Activated naive CD4-positive, alpha-beta T cell treated with anti-CD3 and anti-CD28 coated beads, Interleukin-2, amount 50 U/mL, for 24 hours (primary cell): Measurements from ENCODE around the gene HS3ST1.
A peak's percentile ranks its signal among the peaks of the same experiment; 100 is the strongest.

Experiments
- H3K27ac Mint-ChIP-seq: one replicate; pipeline ENCODE4 v1.8.0; 2021; ENCODE audit warnings: mild to moderate bottlenecking, mixed read lengths
- H3K27me3 Mint-ChIP-seq: one replicate; pipeline ENCODE4 v1.8.0; 2021; ENCODE audit warnings: mixed read lengths
- H3K36me3 Mint-ChIP-seq: one replicate; pipeline ENCODE4 v1.8.0; 2021; ENCODE audit warnings: mixed read lengths
- H3K4me1 Mint-ChIP-seq: one replicate; pipeline ENCODE4 v1.8.0; 2021; ENCODE audit warnings: mixed read lengths
- H3K4me3 Mint-ChIP-seq: one replicate; pipeline ENCODE4 v1.8.0; 2021; ENCODE audit warnings: mild to moderate bottlenecking, mixed read lengths
- H3K9me3 Mint-ChIP-seq: one replicate; pipeline ENCODE4 v1.8.0; 2021; ENCODE audit warnings: mixed read lengths

Gene HS3ST1

DNA sequence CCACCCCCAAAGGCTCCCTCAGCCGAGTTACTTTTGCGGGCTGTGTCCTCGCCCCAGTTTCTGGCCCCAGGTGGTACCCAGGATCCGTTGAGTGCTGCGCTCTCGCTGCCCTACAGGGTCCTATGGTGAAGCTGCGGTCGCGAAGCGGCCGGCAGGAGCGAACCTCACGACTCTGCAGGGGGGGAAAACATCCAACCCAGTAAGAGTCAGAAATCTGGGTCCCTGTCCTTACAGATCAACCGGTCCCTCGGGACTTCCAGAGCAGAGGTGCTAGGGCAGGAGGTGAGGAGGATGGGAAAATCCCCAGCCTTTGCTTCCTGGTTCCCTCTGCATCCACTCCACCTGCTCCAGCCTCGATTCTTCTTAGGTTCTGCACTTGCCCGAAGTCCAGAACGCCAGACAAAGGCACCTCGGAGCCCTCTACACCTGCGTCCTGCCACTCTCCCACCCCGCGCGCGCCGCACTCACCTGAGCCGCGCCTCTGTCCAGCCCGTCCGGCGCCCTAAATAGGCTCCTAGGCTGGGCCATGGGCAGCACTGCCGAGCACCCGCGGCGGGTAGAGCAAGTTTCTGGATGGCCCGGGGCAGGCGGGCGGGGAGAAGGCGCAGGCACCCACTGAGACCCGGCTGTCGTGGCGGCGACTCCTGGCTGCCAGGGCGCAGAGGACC lies at the start of gene HS3ST1:
Gene HS3ST1 (minus strand): TSS at position 664 of the 668 bp plus-strand sequence. CDS start 28,889 bp downstream, outside the sequence.
- Mint-ChIP-seq H3K4me1 (peaks cover 16% of the 10 kb centered on the region), H3K36me3 (no peaks in the 10 kb centered on the region), H3K9me3 (no peaks in the 10 kb centered on the region), H3K27ac (no peak within 1 kb of the TSS), H3K4me3 (peak within 1 kb of the TSS; percentile 71), H3K27me3 (peaks cover 19% of the 10 kb centered on the region)

DNA sequence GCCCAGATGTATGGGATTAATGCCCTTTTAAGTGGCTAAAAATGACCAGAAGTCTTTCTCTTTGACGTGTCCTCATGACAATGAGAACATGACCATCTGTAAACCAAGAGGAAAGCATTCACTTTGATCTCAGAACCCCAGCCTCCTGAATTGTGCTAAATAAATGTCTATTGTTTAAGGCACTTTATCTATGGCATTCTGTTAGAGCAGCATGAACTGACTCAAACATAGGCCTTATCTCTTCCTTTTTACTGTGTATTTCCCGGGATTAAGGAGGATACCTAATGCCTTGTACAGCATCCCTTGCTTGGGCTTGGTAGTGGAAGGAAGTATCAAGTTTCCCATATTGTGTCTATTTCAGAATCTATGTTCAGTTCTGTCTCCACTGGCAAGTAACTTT lies 47.2 kb upstream of the HS3ST1 start:
- Mint-ChIP-seq H3K4me1 (peaks cover 25% of the 10 kb centered on the region), H3K27ac (no peak overlapping the region), H3K36me3 (no peaks in the 10 kb centered on the region), H3K9me3 (peaks cover 5% of the 10 kb centered on the region), H3K4me3 (no peak overlapping the region), H3K27me3 (no peaks in the 10 kb centered on the region)

DNA sequence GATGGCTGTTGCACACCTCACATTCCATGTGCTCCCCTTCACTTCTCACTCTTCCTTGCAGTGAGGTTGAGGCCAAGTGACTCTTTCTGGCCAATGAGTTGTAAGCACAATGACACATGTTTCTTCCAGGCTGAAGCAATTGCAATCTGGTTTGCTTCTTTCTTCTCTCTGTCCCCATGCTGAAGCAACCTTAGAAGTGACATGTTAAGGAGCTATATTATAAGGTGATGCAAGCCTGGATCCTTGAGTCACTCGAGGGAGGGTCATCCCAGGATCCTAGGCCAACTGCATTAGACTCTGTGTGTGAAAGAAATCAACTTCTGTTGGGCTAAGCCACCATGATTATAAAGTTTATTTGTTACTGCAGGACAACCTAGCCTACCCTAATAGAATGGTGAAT lies 45.5 kb upstream of the HS3ST1 start:
- Mint-ChIP-seq H3K27me3 (no peaks in the 10 kb centered on the region), H3K36me3 (no peaks in the 10 kb centered on the region), H3K27ac (no peak overlapping the region), H3K4me1 (peaks cover 37% of the 10 kb centered on the region), H3K4me3 (no peak overlapping the region), H3K9me3 (peaks cover 5% of the 10 kb centered on the region)

DNA sequence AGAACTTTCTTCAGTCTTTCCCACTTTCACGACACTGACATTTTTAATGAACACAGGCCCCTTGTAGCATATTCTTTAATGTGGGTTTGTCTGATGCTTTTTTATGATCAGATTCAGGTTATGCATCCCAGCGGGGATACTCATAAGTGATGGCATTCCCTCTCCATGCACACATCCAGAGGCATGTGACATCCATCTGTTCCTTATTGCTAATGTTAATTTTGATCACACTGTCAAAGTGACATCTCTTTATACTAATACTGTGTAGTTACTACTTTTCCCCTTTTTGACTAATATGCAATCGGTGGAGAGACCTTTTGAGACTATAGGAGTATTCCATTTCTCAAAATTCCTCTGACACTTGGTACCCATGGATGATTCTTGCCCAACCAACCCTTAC lies 43.8 kb upstream of the HS3ST1 start:
- peak overlapping the region; percentile 76 for H3K27ac Mint-ChIP-seq
- peak overlapping the region; percentile 48 for H3K4me3 Mint-ChIP-seq
- H3K9me3 Mint-ChIP-seq: peaks cover 5% of the 10 kb centered on the region

DNA sequence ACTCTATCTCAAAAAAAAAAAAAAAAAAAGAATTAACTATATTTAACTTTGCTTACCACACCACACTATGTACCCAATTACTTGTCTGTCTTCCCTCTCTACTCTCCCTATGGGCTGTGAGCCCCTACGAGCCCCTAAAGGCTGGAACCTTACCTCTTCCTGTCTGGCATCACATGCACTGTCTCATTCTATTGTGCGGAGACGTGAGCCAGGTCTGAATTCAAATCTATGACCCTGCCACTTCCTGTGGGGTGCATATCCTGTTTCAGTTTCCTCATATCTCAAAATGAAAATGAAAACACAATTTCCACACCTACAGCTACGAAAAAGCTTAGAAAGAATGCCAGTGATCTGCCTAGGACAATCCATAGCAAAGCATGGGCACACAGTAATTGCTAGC lies 42.9 kb upstream of the HS3ST1 start:
- Mint-ChIP-seq H3K27ac (peak overlapping the region; percentile 97), H3K9me3 (peaks cover 5% of the 10 kb centered on the region), H3K27me3 (no peaks in the 10 kb centered on the region), H3K36me3 (no peaks in the 10 kb centered on the region), H3K4me3 (peak overlapping the region; percentile 85), H3K4me1 (peaks cover 41% of the 10 kb centered on the region)

More for the DNA sequence above, 43.8 kb upstream of the HS3ST1 start:
- no peaks in the 10 kb centered on the region for H3K36me3 Mint-ChIP-seq
- peaks cover 37% of the 10 kb centered on the region for H3K4me1 Mint-ChIP-seq
- H3K27me3 Mint-ChIP-seq: no peaks in the 10 kb centered on the region

DNA sequence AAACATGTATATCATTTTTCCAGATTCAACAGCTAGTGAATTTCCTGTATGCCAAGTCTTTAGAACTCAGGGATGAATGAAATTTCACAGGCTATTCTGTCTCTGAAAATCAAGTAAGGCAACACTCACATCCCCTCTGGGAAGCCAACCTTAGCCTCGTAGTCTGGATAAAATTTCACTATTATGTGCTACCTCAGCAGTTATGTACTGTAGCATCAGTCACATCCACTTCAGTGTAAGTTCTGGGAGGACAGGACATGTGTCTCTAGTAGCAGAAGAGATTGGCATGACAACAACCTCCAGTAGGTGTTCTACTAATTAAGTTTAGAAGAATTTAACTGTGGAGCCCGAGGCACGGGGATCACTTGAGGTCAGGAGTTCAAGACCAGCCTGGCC lies 42.4 kb upstream of the HS3ST1 start:
- Mint-ChIP-seq H3K4me3 (peak overlapping the region; percentile 19), H3K9me3 (peaks cover 5% of the 10 kb centered on the region), H3K27me3 (no peaks in the 10 kb centered on the region), H3K27ac (peak overlapping the region; percentile 76), H3K4me1 (peaks cover 41% of the 10 kb centered on the region), H3K36me3 (no peaks in the 10 kb centered on the region)

DNA sequence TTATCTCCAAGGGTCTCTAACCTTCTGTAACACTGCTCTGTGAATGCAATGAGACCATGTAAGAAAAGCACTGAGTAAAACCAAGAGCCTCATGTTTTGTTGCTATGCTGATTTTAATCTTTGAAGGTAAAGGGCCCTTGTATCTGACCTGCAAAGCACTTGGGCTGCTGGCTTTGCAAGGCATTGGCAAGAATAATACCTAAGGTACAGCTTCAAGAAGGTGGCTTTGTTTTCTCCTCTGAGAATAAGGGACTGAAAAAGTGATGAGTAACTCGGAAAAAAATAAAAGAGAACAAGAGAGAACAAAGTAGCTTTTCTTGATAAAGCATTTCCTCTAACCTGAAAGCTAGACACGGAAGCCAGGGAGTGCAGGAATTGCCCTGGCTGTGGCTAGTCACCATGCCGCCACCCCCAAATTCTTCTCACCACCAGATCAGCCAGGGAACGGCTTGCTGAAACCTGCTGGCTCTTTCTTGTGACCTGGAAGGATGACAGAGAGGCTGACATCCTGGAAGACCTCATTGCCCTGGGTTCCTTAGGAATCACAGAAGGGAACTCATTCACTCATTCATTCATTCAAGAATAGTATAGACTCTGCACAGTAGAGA lies 41.8 kb upstream of the HS3ST1 start:
- H3K27me3 Mint-ChIP-seq: no peaks in the 10 kb centered on the region
- H3K4me3 Mint-ChIP-seq: peak overlapping the region; percentile 19
- H3K36me3 Mint-ChIP-seq: no peaks in the 10 kb centered on the region
- peaks cover 41% of the 10 kb centered on the region for H3K4me1 Mint-ChIP-seq
- H3K9me3 Mint-ChIP-seq: peaks cover 5% of the 10 kb centered on the region
- peak overlapping the region; percentile 76 for H3K27ac Mint-ChIP-seq

DNA sequence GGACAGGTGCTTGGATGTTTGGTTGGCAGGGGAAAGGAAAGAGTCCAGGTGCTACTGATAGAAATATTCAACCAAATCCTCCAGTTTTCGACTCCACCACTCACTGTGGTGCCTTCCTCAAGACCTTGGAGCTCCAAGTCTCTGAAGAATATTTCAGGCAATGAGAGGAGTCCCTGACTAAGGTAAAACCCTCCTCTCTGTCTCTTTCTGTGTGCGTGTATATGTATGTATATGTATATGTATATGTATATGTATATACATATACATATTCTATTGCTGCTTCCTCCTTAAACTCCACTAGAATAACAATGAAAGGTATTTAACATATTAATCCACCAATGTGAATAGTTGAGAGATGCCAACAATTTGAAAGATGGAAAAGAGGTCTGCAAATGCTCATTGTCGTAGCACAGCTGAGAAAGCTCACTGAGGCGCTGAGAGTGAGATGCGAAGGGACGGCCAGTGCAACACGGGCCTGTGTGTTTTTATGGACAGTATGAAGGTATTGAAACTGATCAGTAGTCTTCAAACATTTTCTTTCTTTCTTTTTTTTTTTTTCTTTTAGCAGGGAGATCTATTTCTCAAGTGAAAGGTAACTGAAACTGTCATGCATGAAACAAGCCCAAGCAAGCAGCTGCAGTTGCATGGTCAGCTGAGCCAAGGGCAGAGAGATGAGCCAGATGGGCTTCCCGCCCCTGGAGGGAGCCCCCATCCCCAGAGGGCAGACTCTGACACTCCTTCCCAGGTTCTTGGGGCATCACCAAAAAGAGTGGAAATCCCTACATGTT lies 41.1 kb upstream of the HS3ST1 start:
- Mint-ChIP-seq H3K4me1 (peaks cover 41% of the 10 kb centered on the region), H3K27me3 (no peaks in the 10 kb centered on the region), H3K36me3 (no peaks in the 10 kb centered on the region), H3K4me3 (no peak overlapping the region), H3K27ac (peak overlapping the region; percentile 76), H3K9me3 (peaks cover 5% of the 10 kb centered on the region)

DNA sequence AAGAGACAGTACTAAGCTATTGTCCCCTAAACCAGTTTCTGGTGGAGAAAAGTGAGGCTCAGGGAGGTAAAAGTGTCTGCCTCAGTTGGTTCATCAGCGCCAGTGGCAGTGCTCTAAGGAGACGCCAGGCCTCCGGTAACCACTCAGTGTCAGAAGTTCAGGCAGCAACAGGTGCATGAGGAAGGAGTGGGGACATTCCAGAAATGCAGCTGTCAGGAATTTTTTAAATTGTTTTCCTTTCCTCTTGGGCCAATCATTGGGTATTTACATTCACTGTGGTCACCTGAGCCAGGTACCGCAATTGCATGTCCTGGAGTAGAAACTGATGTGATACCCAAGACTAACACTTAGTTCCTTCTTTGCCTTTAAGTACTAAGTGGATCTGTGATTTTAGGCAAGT lies 40.2 kb upstream of the HS3ST1 start:
- Mint-ChIP-seq H3K4me1 (peaks cover 41% of the 10 kb centered on the region), H3K36me3 (no peaks in the 10 kb centered on the region), H3K27me3 (no peaks in the 10 kb centered on the region), H3K9me3 (peaks cover 5% of the 10 kb centered on the region), H3K4me3 (no peak overlapping the region), H3K27ac (no peak overlapping the region)

DNA sequence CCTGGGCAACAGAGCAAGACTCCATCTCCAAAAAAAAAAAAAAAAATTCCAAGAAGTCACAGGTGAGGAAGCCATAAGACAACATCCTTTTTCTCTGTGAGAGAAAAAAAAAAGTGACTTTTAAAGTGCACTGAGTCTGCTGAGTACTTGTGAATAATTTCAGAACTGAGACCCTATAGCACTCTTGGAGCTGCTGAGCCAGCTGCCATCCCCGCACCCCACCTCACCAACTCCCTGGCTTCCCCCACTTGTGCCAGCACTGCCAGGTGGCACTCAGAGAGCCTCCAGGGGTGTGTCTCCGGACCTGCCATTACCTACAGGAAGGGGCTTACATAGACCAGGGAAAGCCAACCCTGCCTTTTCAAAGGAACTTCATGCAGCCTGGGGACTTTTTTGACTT lies 39.2 kb upstream of the HS3ST1 start:
- Mint-ChIP-seq H3K4me3 (no peak overlapping the region), H3K27ac (no peak overlapping the region)

DNA sequence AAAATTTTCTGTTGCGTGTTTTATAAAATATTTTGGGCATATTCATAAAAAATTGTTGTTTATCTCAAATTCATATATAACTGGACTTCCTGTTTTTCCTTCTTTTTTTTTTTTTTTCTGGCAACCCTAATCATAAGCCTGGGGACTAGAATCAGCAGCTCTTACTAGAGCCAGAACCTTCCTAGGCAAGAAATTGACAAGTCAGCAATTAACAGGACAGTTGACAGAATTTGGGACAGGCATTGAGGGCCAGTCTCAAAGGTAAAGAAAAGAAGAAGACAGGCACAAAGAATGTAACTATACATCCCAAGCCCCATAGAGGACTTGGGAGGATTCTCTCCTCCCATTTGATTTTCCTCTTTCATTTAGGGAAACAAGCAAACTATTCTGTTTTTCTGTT lies 35.0 kb upstream of the HS3ST1 start:
- Mint-ChIP-seq H3K4me3 (no peak overlapping the region), H3K4me1 (peaks cover 3% of the 10 kb centered on the region), H3K27me3 (no peaks in the 10 kb centered on the region), H3K36me3 (peaks cover 11% of the 10 kb centered on the region), H3K27ac (no peak overlapping the region), H3K9me3 (peaks cover 23% of the 10 kb centered on the region)

More for the DNA sequence above, 39.2 kb upstream of the HS3ST1 start:
- H3K36me3 Mint-ChIP-seq: no peaks in the 10 kb centered on the region
- H3K27me3 Mint-ChIP-seq: no peaks in the 10 kb centered on the region
- H3K4me1 Mint-ChIP-seq: peaks cover 35% of the 10 kb centered on the region
- H3K9me3 Mint-ChIP-seq: peaks cover 5% of the 10 kb centered on the region

DNA sequence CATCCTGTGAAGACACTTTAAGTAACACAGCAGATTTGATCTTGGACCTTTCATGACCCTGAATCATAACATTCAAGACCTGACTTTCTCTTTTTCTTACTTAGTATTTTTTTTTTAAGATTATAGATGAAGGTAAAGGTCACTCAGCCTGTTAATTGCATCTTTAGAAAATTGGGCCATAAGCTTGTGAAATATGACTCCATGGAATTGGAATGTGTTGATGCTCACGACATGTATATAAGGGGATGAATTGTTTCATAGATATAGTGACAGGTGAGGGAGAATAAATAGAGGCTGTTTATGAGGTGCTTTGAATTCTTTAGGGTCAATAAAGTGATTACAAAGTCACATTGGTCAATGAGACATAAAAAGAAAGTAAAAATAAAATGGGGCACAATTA lies 27.7 kb upstream of the HS3ST1 start:
- no peak overlapping the region for H3K4me3 Mint-ChIP-seq
- H3K9me3 Mint-ChIP-seq: peaks cover 16% of the 10 kb centered on the region
- H3K27ac Mint-ChIP-seq: no peak overlapping the region
- peaks cover 11% of the 10 kb centered on the region for H3K36me3 Mint-ChIP-seq
- H3K27me3 Mint-ChIP-seq: no peaks in the 10 kb centered on the region
- peaks cover 10% of the 10 kb centered on the region for H3K4me1 Mint-ChIP-seq

DNA sequence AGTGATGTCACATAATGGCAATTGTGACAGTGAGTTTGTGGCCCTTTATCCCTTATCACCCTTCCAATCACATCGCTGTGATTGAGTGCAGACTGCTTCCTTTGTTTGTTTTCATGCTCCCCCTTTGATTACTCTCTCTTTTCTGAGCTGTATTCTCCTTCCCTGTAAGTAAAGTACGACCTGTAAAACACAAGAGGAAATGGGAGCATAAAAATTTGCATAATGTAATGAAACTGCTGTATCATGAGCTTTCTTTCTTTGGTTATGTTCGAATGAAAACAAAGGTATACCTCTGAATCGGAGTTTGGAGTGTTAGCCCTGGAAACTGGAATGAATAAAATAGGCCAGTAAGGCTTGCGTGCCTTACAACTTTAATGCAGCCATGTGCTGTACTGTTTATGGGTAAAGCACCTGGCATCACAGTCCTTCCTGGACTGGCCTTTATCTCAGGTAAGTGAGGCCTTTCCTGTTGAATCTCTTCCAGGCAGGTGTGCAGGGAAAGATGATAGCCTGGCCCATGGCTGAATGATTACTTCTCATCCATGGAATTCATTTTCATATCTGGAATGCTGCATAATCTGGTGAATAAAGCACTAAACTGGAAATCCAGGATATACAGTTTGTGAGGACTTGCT lies 26.6 kb upstream of the HS3ST1 start:
- Mint-ChIP-seq H3K36me3 (peaks cover 5% of the 10 kb centered on the region), H3K27ac (peak overlapping the region; percentile 4), H3K4me3 (no peak overlapping the region)

DNA sequence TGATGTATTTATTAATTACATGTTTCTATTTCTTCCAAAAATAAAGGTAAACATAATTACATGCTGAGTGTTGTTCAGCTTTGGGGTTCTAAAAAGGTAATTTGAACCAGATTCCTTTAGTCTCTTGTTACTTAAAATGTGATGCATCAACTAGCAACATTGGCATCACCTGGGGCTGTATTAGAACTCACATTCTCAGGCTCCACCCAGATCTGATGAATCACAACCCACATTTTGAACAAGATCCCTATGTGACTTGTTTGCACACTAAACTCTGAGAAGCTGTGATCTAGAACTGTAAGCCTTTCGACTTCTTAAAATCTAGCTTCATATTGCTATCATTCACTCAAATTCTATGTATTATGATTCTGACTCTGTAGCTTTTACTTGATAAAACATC lies 23.0 kb upstream of the HS3ST1 start:
- no peak overlapping the region for H3K4me3 Mint-ChIP-seq
- no peaks in the 10 kb centered on the region for H3K36me3 Mint-ChIP-seq
- peaks cover 2% of the 10 kb centered on the region for H3K27me3 Mint-ChIP-seq
- H3K9me3 Mint-ChIP-seq: no peaks in the 10 kb centered on the region
- peaks cover 10% of the 10 kb centered on the region for H3K4me1 Mint-ChIP-seq
- no peak overlapping the region for H3K27ac Mint-ChIP-seq

More for the DNA sequence above, 26.6 kb upstream of the HS3ST1 start:
- Mint-ChIP-seq H3K9me3 (peaks cover 8% of the 10 kb centered on the region), H3K27me3 (no peaks in the 10 kb centered on the region), H3K4me1 (peaks cover 10% of the 10 kb centered on the region)

DNA sequence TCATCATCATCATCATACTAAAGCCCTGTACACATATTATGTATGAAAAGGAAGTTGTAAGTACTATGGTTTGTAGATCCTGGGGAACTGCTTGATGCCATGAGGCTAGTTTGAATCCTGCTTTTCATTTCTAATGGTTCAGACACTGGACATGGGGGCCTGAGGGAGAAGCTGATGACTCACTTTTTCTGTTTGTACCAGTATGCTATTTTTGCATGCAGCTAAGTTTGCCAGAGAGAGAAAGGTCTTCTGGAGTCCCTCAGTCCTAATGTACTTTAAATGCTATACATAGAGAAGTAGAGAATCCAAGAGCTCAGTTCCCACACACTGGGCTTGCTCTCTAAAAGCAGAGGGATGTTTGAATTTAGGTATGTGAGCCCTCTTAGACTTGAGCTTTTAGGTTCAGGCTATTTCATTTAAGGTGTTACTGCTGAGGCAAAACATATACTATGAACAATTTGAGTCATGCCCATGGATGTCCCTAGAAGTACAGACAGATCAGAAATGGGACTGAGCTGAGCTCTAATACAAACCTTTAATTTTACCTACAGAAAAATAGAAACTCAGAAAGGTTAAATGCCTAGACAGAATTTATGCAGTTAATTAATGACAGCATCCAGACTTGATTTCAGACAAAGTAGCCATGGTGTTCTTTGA lies 17.6 kb upstream of the HS3ST1 start:
- Mint-ChIP-seq H3K36me3 (no peaks in the 10 kb centered on the region), H3K4me1 (no peaks in the 10 kb centered on the region), H3K4me3 (no peak overlapping the region), H3K27ac (no peak overlapping the region), H3K9me3 (no peaks in the 10 kb centered on the region), H3K27me3 (peaks cover 2% of the 10 kb centered on the region)
